ENCODE results near the gene PSMD13.

PSMD13 gene

GRCh38 chr11:205221-206001 is 31.4 kb upstream of the PSMD13 start:
- Histone ChIP-seq H3K27me3 (ENCODE audit: control insufficient read depth in 3 of 3, insufficient read depth in 3 of 3, low read depth in 1 of 3, low read length in 3 of 3) (no peaks in the 10 kb centered on the region), H3K9me3 (replicated peaks in 1 of 2; ENCODE audit: control insufficient read depth in 2 of 2, insufficient read depth in 1 of 2, low read depth in 1 of 2, low read length in 2 of 2) (no peaks in the 10 kb centered on the region), H3K4me3 (ENCODE audit: low read length in 2 of 2) (peak overlapping the region; percentile 5 to 91), H3K79me1 (ENCODE audit: low read depth, low read length) (peaks cover 26% of the 10 kb centered on the region), H3K18ac (ENCODE audit: low read length) (no peak overlapping the region), H3K4me1 (ENCODE audit: control insufficient read depth in 2 of 2, insufficient read depth in 1 of 2, low read depth in 1 of 2, low read length in 2 of 2) (peaks cover 15 to 18% of the 10 kb centered on the region in 2 donors), H2BK5ac (ENCODE audit: low read length) (no peak overlapping the region), H4K91ac (ENCODE audit: low read depth, low read length, poor library complexity) (no peak overlapping the region), H2BK120ac (ENCODE audit: low read depth, low read length) (no peak overlapping the region), H3K36me3 (replicated peaks in 1 of 2; ENCODE audit: control insufficient read depth in 2 of 2, insufficient read depth in 2 of 2, low read length in 2 of 2) (peaks cover 36 to 50% of the 10 kb centered on the region in 2 donors), H3K14ac (ENCODE audit: low read length) (no peak overlapping the region), H2BK12ac (ENCODE audit: low read length) (no peak overlapping the region), H2BK15ac (ENCODE audit: low read length) (no peak overlapping the region), H3K4me2 (ENCODE audit: insufficient read depth, low read length, poor library complexity, severe bottlenecking) (no peak overlapping the region), H2AFZ (ENCODE audit: low read length) (no peak overlapping the region), H2AK5ac (ENCODE audit: low read depth, low read length) (no peak overlapping the region), H3K23ac (ENCODE audit: low read depth, low read length, poor library complexity) (peak overlapping the region; percentile 35), H3K4ac (ENCODE audit: low read length) (no peak overlapping the region), H3K27ac (replicated peaks; ENCODE audit: low read length) (no peak overlapping the region), H3K9ac (ENCODE audit: low read depth, low read length, poor library complexity) (peak overlapping the region; percentile 26), H4K8ac (ENCODE audit: low read depth, low read length) (no peak overlapping the region)
- no peak for DNase-seq (ENCODE audit: low spot score)
- no CpG with 5 or more reads among the region's 16 CpGs for WGBS, 2 donors (ENCODE audit: extremely low coverage in 2 of 2, insufficient read length in 2 of 2, insufficient replicate concordance in 1 of 2)

GRCh38 chr11:206002-206384 is 30.8 kb upstream of the PSMD13 start:
- Histone ChIP-seq H2AK5ac (ENCODE audit: low read depth, low read length) (no peak overlapping the region), H3K4ac (ENCODE audit: low read length) (no peak overlapping the region), H4K91ac (ENCODE audit: low read depth, low read length, poor library complexity) (no peak overlapping the region), H3K79me1 (ENCODE audit: low read depth, low read length) (peaks cover 30% of the 10 kb centered on the region), H3K9ac (ENCODE audit: low read depth, low read length, poor library complexity) (no peak overlapping the region), H3K36me3 (replicated peaks in 1 of 2; ENCODE audit: control insufficient read depth in 2 of 2, insufficient read depth in 2 of 2, low read length in 2 of 2) (peaks cover 37 to 51% of the 10 kb centered on the region in 2 donors), H2BK12ac (ENCODE audit: low read length) (no peak overlapping the region), H2BK5ac (ENCODE audit: low read length) (no peak overlapping the region), H4K8ac (ENCODE audit: low read depth, low read length) (no peak overlapping the region), H2BK120ac (ENCODE audit: low read depth, low read length) (no peak overlapping the region), H3K9me3 (replicated peaks in 1 of 2; ENCODE audit: control insufficient read depth in 2 of 2, insufficient read depth in 1 of 2, low read depth in 1 of 2, low read length in 2 of 2) (no peaks in the 10 kb centered on the region), H3K4me3 (ENCODE audit: low read length in 2 of 2) (peak overlapping the region in 1 of 2 donors; percentile 91), H2BK15ac (ENCODE audit: low read length) (no peak overlapping the region), H3K27ac (replicated peaks; ENCODE audit: low read length) (no peak overlapping the region), H2AFZ (ENCODE audit: low read length) (no peak overlapping the region), H3K18ac (ENCODE audit: low read length) (no peak overlapping the region), H3K4me2 (ENCODE audit: insufficient read depth, low read length, poor library complexity, severe bottlenecking) (no peak overlapping the region), H3K14ac (ENCODE audit: low read length) (no peak overlapping the region), H3K4me1 (ENCODE audit: control insufficient read depth in 2 of 2, insufficient read depth in 1 of 2, low read depth in 1 of 2, low read length in 2 of 2) (peaks cover 15 to 18% of the 10 kb centered on the region in 2 donors), H3K23ac (ENCODE audit: low read depth, low read length, poor library complexity) (no peak overlapping the region), H3K27me3 (ENCODE audit: control insufficient read depth in 3 of 3, insufficient read depth in 3 of 3, low read depth in 1 of 3, low read length in 3 of 3) (no peaks in the 10 kb centered on the region)
- WGBS, 2 donors (ENCODE audit: extremely low coverage in 2 of 2, insufficient read length in 2 of 2, insufficient replicate concordance in 1 of 2): no CpG with 5 or more reads among the region's 7 CpGs
- DNase-seq (ENCODE audit: low spot score): no peak

GRCh38 chr11:206526-207207 is 30.1 kb upstream of the PSMD13 start:
- peaks cover 43 to 52% of the 10 kb centered on the region in 2 donors for H3K36me3 ChIP-seq (replicated peaks in 1 of 2; ENCODE audit: control insufficient read depth in 2 of 2, insufficient read depth in 2 of 2, low read length in 2 of 2)
- H3K9me3 ChIP-seq (replicated peaks in 1 of 2; ENCODE audit: control insufficient read depth in 2 of 2, insufficient read depth in 1 of 2, low read depth in 1 of 2, low read length in 2 of 2): no peaks in the 10 kb centered on the region
- H3K4me1 ChIP-seq (ENCODE audit: control insufficient read depth in 2 of 2, insufficient read depth in 1 of 2, low read depth in 1 of 2, low read length in 2 of 2): peaks cover 15 to 18% of the 10 kb centered on the region in 2 donors
- H3K4me2 ChIP-seq (ENCODE audit: insufficient read depth, low read length, poor library complexity, severe bottlenecking): peak overlapping the region; percentile 91
- no peak overlapping the region for H3K4ac ChIP-seq (ENCODE audit: low read length)
- no peak overlapping the region for H4K8ac ChIP-seq (ENCODE audit: low read depth, low read length)
- H3K27me3 ChIP-seq (ENCODE audit: control insufficient read depth in 3 of 3, insufficient read depth in 3 of 3, low read depth in 1 of 3, low read length in 3 of 3): no peaks in the 10 kb centered on the region
- no peak overlapping the region for H2BK5ac ChIP-seq (ENCODE audit: low read length)
- peak overlapping the region; percentile 59 for H3K14ac ChIP-seq (ENCODE audit: low read length)
- H4K91ac ChIP-seq (ENCODE audit: low read depth, low read length, poor library complexity): no peak overlapping the region
- WGBS, 2 donors (ENCODE audit: extremely low coverage in 2 of 2, insufficient read length in 2 of 2, insufficient replicate concordance in 1 of 2): no CpG with 5 or more reads among the region's 39 CpGs
- peaks cover 31% of the 10 kb centered on the region for H3K79me1 ChIP-seq (ENCODE audit: low read depth, low read length)
- peak overlapping the region; percentile 88 for H3K18ac ChIP-seq (ENCODE audit: low read length)
- H2AFZ ChIP-seq (ENCODE audit: low read length): peak overlapping the region; percentile 85
- peak overlapping the region; percentile 73 for H2AK5ac ChIP-seq (ENCODE audit: low read depth, low read length)
- H2BK15ac ChIP-seq (ENCODE audit: low read length): no peak overlapping the region
- H3K4me3 ChIP-seq (ENCODE audit: low read length in 2 of 2): peak overlapping the region; percentile 91 to 97
- no peak overlapping the region for H2BK120ac ChIP-seq (ENCODE audit: low read depth, low read length)
- H3K27ac ChIP-seq (replicated peaks; ENCODE audit: low read length): no peak overlapping the region
- H2BK12ac ChIP-seq (ENCODE audit: low read length): no peak overlapping the region
- DNase-seq (ENCODE audit: low spot score): peak; percentile 12
- H3K9ac ChIP-seq (ENCODE audit: low read depth, low read length, poor library complexity): peak overlapping the region; percentile 95
- H3K23ac ChIP-seq (ENCODE audit: low read depth, low read length, poor library complexity): peak overlapping the region; percentile 97
